Thyroid gland (tissue), 4 donors: ENCODE results near the gene LTC4S. TPM values are rescaled to one million over a fixed set of nuclear protein-coding genes. Genes with fewer than 3 reads are reported as not detected.

Source experiments
- DNase-seq, 2 donors: peaks; one replicate each; pipeline ENCODE4 v3.0.0-alpha.2; 2019
- H3K27ac ChIP-seq, 3 donors: fragments of 200-600 bp; sonication (generic); 1 replicate in 2 of 3; 2 replicates in 1 of 3; pipeline ENCODE4 v1.5.1; 2016 to 2019; ENCODE audit warnings: mild to moderate bottlenecking in 1 of 3, moderate library complexity in 1 of 3
- H3K27me3 ChIP-seq: fragments of 200-600 bp; sonication (generic); one replicate; pipeline ENCODE4 v1.5.1; 2019
- H3K36me3 ChIP-seq, 2 donors: fragments of 200-600 bp; sonication (generic); one replicate each; pipeline ENCODE4 v1.5.1; 2016 to 2019
- H3K4me1 ChIP-seq, 2 donors: fragments of 200-600 bp; sonication (generic); one replicate each; pipeline ENCODE4 v1.5.1; 2017 to 2019
- H3K4me3 ChIP-seq, 3 donors: fragments of 200-600 bp; sonication (generic); replicated peaks in 1 of 3; 1 replicate in 2 of 3; 2 replicates in 1 of 3; pipeline ENCODE4 v1.5.1; 2016; ENCODE audit warnings: mild to moderate bottlenecking in 1 of 3
- H3K9me3 ChIP-seq: fragments of 200-600 bp; sonication (generic); one replicate; pipeline ENCODE4 v1.5.1; 2017
- POLR2A ChIP-seq, 2 donors: fragments of 450-650 bp; IDR thresholded peaks; one replicate each; pipeline ENCODE4 v1.6.1; 2017; ENCODE audit warnings: antibody characterized with exemption in 2 of 2, mild to moderate bottlenecking in 2 of 2, moderate library complexity in 1 of 2
- WGBS, 2 donors: methylation state at CpG; one replicate each; pipeline ENCODE4 v1.1.5; 2017; 5-methylcytosine and 5-hydroxymethylcytosine counted together
- intact Hi-C: fragments of 100-400 bp; cut with DNase I; formaldehyde crosslinking; loops from one replicate; pipeline ENCODE4 v1.15.1; 2023
- total RNA-seq, 4 donors: library from RNA; depleted of rRNA; stranded (reverse); fragments of >200 nt; gene quantifications; one replicate each; pipeline ENCODE4 v1.2.3, GENCODE V29; 2016
- TF ChIP-seq, protein P1 (sequence below), 6 experiments: fragments of 200-600 bp in 3 of 6; fragments of 450-650 bp in 3 of 6; sonication (generic) in 3 of 6; IDR thresholded peaks; one replicate each; pipeline ENCODE4 v1.5.1; 2016 to 2019; ENCODE audit warnings: antibody characterized with exemption in 6 of 6, mild to moderate bottlenecking in 2 of 6, inconsistent platforms in 1 of 6, moderate library complexity in 1 of 6

Gene LTC4S
- total RNA-seq, 4 donors from 2014 or later = 6.4 to 28.2 (median 15.9) TPM

- WGBS, 2 donors = 78 to 95% methylated on average over 7 of the region's 8 CpGs
- Histone ChIP-seq H3K9me3 (no peaks in the 10 kb centered on the region), H3K27ac (peak overlapping the region in 2 of 3 donors; percentile 48 to 67), H3K4me3 (peak overlapping the region in 1 of 3 donors; percentile 49), H3K4me1 (peaks cover 37 to 43% of the 10 kb centered on the region in 2 donors), H3K27me3 (no peaks in the 10 kb centered on the region), H3K36me3 (peaks cover 2 to 12% of the 10 kb centered on the region in 2 donors)
- TF ChIP-seq POLR2A (IDR thresholded peaks at IDR 0.05) = no peak
- TF ChIP-seq, protein P1, sequence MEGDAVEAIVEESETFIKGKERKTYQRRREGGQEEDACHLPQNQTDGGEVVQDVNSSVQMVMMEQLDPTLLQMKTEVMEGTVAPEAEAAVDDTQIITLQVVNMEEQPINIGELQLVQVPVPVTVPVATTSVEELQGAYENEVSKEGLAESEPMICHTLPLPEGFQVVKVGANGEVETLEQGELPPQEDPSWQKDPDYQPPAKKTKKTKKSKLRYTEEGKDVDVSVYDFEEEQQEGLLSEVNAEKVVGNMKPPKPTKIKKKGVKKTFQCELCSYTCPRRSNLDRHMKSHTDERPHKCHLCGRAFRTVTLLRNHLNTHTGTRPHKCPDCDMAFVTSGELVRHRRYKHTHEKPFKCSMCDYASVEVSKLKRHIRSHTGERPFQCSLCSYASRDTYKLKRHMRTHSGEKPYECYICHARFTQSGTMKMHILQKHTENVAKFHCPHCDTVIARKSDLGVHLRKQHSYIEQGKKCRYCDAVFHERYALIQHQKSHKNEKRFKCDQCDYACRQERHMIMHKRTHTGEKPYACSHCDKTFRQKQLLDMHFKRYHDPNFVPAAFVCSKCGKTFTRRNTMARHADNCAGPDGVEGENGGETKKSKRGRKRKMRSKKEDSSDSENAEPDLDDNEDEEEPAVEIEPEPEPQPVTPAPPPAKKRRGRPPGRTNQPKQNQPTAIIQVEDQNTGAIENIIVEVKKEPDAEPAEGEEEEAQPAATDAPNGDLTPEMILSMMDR (IDR thresholded peaks at IDR 0.05) = no peak
- DNase-seq = peak in 1 of 2 donors; percentile 5
- intact Hi-C loops = no loop called here
Measured at GRCh38 chr5:179817470-179817840, 23.7 kb downstream of the LTC4S start.

- H3K27me3 ChIP-seq = no peaks in the 10 kb centered on the region
- H3K4me3 ChIP-seq = peak overlapping the region in 1 of 3 donors; percentile 27
- intact Hi-C loops = no loop called here
- TF ChIP-seq POLR2A (IDR thresholded peaks at IDR 0.05) = no peak
- TF ChIP-seq, protein P1 (IDR thresholded peaks at IDR 0.05) = no peak
- 63 to 69% methylated on average over 14 of the region's 14 CpGs for WGBS, 2 donors
- H3K27ac ChIP-seq = peak overlapping the region; percentile 97 to 100 (median 99)
- H3K36me3 ChIP-seq = peaks cover 8 to 19% of the 10 kb centered on the region in 2 donors
- peaks cover 43 to 49% of the 10 kb centered on the region in 2 donors for H3K4me1 ChIP-seq
- no peaks in the 10 kb centered on the region for H3K9me3 ChIP-seq
- DNase-seq = no peak
Measured at GRCh38 chr5:179817890-179818745, 24.3 kb downstream of the LTC4S start.

GRCh38 chr5:179818746-179819295, 25.0 kb downstream of the LTC4S start:
- TF ChIP-seq, protein P1 (IDR thresholded peaks at IDR 0.05) = no peak
- peak in 1 of 2 donors; percentile 76 for TF ChIP-seq POLR2A (IDR thresholded peaks at IDR 0.05)
- peaks cover 48 to 56% of the 10 kb centered on the region in 2 donors for H3K4me1 ChIP-seq
- H3K4me3 ChIP-seq = peak overlapping the region in 1 of 3 donors; percentile 100
- 3 to 4% methylated on average over 17 to 22 of the region's 35 CpGs for WGBS, 2 donors
- DNase-seq = peak; percentile 97 to 98
- peak overlapping the region; percentile 97 to 100 (median 99) for H3K27ac ChIP-seq
- intact Hi-C loops = no loop called here
- no peaks in the 10 kb centered on the region for H3K27me3 ChIP-seq
- H3K36me3 ChIP-seq = peaks cover 13 to 24% of the 10 kb centered on the region in 2 donors
- H3K9me3 ChIP-seq = no peaks in the 10 kb centered on the region

- TF ChIP-seq, protein P1 (IDR thresholded peaks at IDR 0.05) = no peak
- TF ChIP-seq POLR2A (IDR thresholded peaks at IDR 0.05) = peak in 1 of 2 donors; percentile 3
- H3K27me3 ChIP-seq = no peaks in the 10 kb centered on the region
- peaks cover 20 to 31% of the 10 kb centered on the region in 2 donors for H3K36me3 ChIP-seq
- peak overlapping the region in 1 of 3 donors; percentile 100 for H3K4me3 ChIP-seq
- H3K27ac ChIP-seq = peak overlapping the region; percentile 97 to 100 (median 99)
- no peaks in the 10 kb centered on the region for H3K9me3 ChIP-seq
- peak; percentile 84 to 86 for DNase-seq
- H3K4me1 ChIP-seq = peaks cover 55 to 63% of the 10 kb centered on the region in 2 donors
- intact Hi-C loops = no loop called here
- WGBS, 2 donors = 20 to 21% methylated on average over 7 to 13 of the region's 26 CpGs
Measured at GRCh38 chr5:179819296-179820126, 25.7 kb downstream of the LTC4S start.
